Epithelial cell of esophagus (primary cell): Measurements from ENCODE around the gene CDC42EP2.
A peak's percentile ranks its signal among the peaks of the same experiment; 100 is the strongest.

ENCODE experiments used
- DNase-seq: peaks from one replicate; pipeline ENCODE4 v3.0.0; 2010; ENCODE audit warnings: low read depth
- H3K4me3 ChIP-seq: 2 replicates; pipeline ENCODE4 v1.5.1; 2011; ENCODE audit warnings: mild to moderate bottlenecking, low read length, control low read depth
- CTCF ChIP-seq: IDR thresholded peaks from 2 replicates; pipeline ENCODE4 v1.5.1; 2011; ENCODE audit warnings: low read depth, mild to moderate bottlenecking, low read length, control low read depth, inconsistent platforms; ENCODE audit not compliant: insufficient read depth; ENCODE audit errors: missing control alignments

The CDC42EP2 gene

GRCh38 chr11:65341856-65342255 is 27.2 kb downstream of the CDC42EP2 start:
- no peak for TF ChIP-seq CTCF
- H3K4me3 ChIP-seq: no peak overlapping the region
- no peak for DNase-seq

- DNase-seq: no peak
- no peak overlapping the region for H3K4me3 ChIP-seq
- TF ChIP-seq CTCF: no peak
Measured at GRCh38 chr11:65351511-65351910, 36.8 kb downstream of the CDC42EP2 start.

- DNase-seq: no peak
- TF ChIP-seq CTCF: peak; percentile 22
- no peak overlapping the region for H3K4me3 ChIP-seq
Measured at GRCh38 chr11:65352783-65353182, 38.1 kb downstream of the CDC42EP2 start.

- no peak for TF ChIP-seq CTCF
- DNase-seq: no peak
- H3K4me3 ChIP-seq: no peak overlapping the region
Measured at GRCh38 chr11:65353376-65353775, 38.7 kb downstream of the CDC42EP2 start.

GRCh38 chr11:65353900-65354264 is 39.2 kb downstream of the CDC42EP2 start:
- no peak for DNase-seq
- peak overlapping the region; percentile 55 for H3K4me3 ChIP-seq
- TF ChIP-seq CTCF: no peak

GRCh38 chr11:65354265-65355012 is 39.8 kb downstream of the CDC42EP2 start, which contains the start of gene TIGD3:
TSS of gene TIGD3 (plus strand) at chr11:65354751. CDS start at chr11:65355809, 1,058 bp downstream.
- peak; percentile 96 for DNase-seq
- peak within 1 kb of the TSS; percentile 55 for H3K4me3 ChIP-seq
- no peak for TF ChIP-seq CTCF
